GM21786 (cell line): ENCODE results near the gene IPO11.
A peak's percentile ranks its signal among the peaks of the same experiment; 100 is the strongest.
"Not testable (repeated sequence)": the region's sequence is repeated elsewhere in the genome, so short reads cannot be mapped to it uniquely, and the experiment has no call there.

Experiments
- ATAC-seq: cut with Tn5 transposase; IDR thresholded peaks from one replicate; pipeline ENCODE4 v1.9.1; 2021; ENCODE audit not compliant: unreplicated experiment

Gene IPO11

GRCh38 chr5:62448528-62448927 lies 36.0 kb downstream of the IPO11 start:
- ATAC-seq = no peak

GRCh38 chr5:62450259-62450658 lies 37.7 kb downstream of the IPO11 start:
- no peak for ATAC-seq

- no peak for ATAC-seq
Observed at GRCh38 chr5:62457071-62457470, 44.5 kb downstream of the IPO11 start.

- ATAC-seq = peak; percentile 89
Observed at GRCh38 chr5:62460578-62460983, 48.0 kb downstream of the IPO11 start.

GRCh38 chr5:62461561-62461960 lies 49.0 kb downstream of the IPO11 start:
- ATAC-seq = no peak

GRCh38 chr5:62465985-62466925 lies 53.7 kb downstream of the IPO11 start:
- no peak for ATAC-seq

GRCh38 chr5:62473209-62473608 lies 60.6 kb downstream of the IPO11 start:
- ATAC-seq = no peak

- ATAC-seq = no peak
Observed at GRCh38 chr5:62475072-62475471, 62.5 kb downstream of the IPO11 start.

- no peak for ATAC-seq
Observed at GRCh38 chr5:62477801-62478200, 65.2 kb downstream of the IPO11 start.

- no peak for ATAC-seq
Observed at GRCh38 chr5:62483556-62483955, 71.0 kb downstream of the IPO11 start.

GRCh38 chr5:62486672-62487071 lies 74.1 kb downstream of the IPO11 start:
- ATAC-seq = no peak

- no peak for ATAC-seq
Observed at GRCh38 chr5:62488531-62488930, 76.0 kb downstream of the IPO11 start.

- ATAC-seq = no peak
Observed at GRCh38 chr5:62489471-62489870, 76.9 kb downstream of the IPO11 start.

GRCh38 chr5:62494772-62495171 lies 82.2 kb downstream of the IPO11 start:
- ATAC-seq = no peak

- no peak for ATAC-seq
Observed at GRCh38 chr5:62496876-62497275, 84.3 kb downstream of the IPO11 start.

- ATAC-seq = no peak
Observed at GRCh38 chr5:62498961-62499360, 86.4 kb downstream of the IPO11 start.

- ATAC-seq = no peak
Observed at GRCh38 chr5:62499756-62500155, 87.2 kb downstream of the IPO11 start.

- ATAC-seq = no peak
Observed at GRCh38 chr5:62502456-62503101, 90.0 kb downstream of the IPO11 start.

GRCh38 chr5:62504129-62504528 lies 91.6 kb downstream of the IPO11 start:
- no peak for ATAC-seq

GRCh38 chr5:62506659-62507460 lies 94.3 kb downstream of the IPO11 start:
- no peak for ATAC-seq

- ATAC-seq = not testable (repeated sequence)
Observed at GRCh38 chr5:62508760-62509159, 96.2 kb downstream of the IPO11 start.
